Measurements from ENCODE around the gene RALGPS1.

RALGPS1 gene

GRCh38 chr9:127107171-127107928 is 192.8 kb downstream of the RALGPS1 start:
- no peak for DNase-seq

GRCh38 chr9:127107929-127108876 is 193.6 kb downstream of the RALGPS1 start:
- no peak for DNase-seq

- DNase-seq = no peak
Observed at GRCh38 chr9:127109212-127109711, 194.7 kb downstream of the RALGPS1 start.

GRCh38 chr9:127112056-127112455 is 197.5 kb downstream of the RALGPS1 start:
- DNase-seq = peak; percentile 71

- no peak for DNase-seq
Observed at GRCh38 chr9:127112735-127113161, 198.2 kb downstream of the RALGPS1 start.

GRCh38 chr9:127113191-127113972 is 198.8 kb downstream of the RALGPS1 start:
- no peak for DNase-seq

GRCh38 chr9:127114606-127115005 is 200.0 kb downstream of the RALGPS1 start:
- DNase-seq = no peak

- no peak for DNase-seq
Observed at GRCh38 chr9:127116088-127116726, 201.6 kb downstream of the RALGPS1 start.

GRCh38 chr9:127116957-127117356 is 202.4 kb downstream of the RALGPS1 start:
- no peak for DNase-seq

GRCh38 chr9:127117801-127118200 is 203.2 kb downstream of the RALGPS1 start:
- DNase-seq = no peak

GRCh38 chr9:127118597-127119319 is 204.2 kb downstream of the RALGPS1 start:
- no peak for DNase-seq

GRCh38 chr9:127119320-127119709 is 204.7 kb downstream of the RALGPS1 start:
- DNase-seq = no peak

- no peak for DNase-seq
Observed at GRCh38 chr9:127121628-127122175, 207.1 kb downstream of the RALGPS1 start.

- DNase-seq = peak; percentile 56
Observed at GRCh38 chr9:127122176-127123063, 207.8 kb downstream of the RALGPS1 start, which contains the start of gene ANGPTL2. Gene ANGPTL2, minus strand, starts transcription at chr9:127122635. Its CDS starts 13,904 bp downstream, at chr9:127108731.

GRCh38 chr9:127123064-127123890 is 208.7 kb downstream of the RALGPS1 start:
- DNase-seq = no peak

- DNase-seq = no peak
Observed at GRCh38 chr9:127124111-127124531, 209.5 kb downstream of the RALGPS1 start.

GRCh38 chr9:127124792-127125191 is 210.2 kb downstream of the RALGPS1 start:
- DNase-seq = no peak

- no peak for DNase-seq
Observed at GRCh38 chr9:127126971-127127370, 212.4 kb downstream of the RALGPS1 start.
